GM12878 (cell line): ENCODE measurements around the gene TTLL6.

Experiments
- BCL3 ChIP-seq: IDR thresholded peaks from 2 replicates; pipeline ENCODE4 v1.6.1; 2011; ENCODE audit warnings: borderline replicate concordance, low read depth, mild to moderate bottlenecking, moderate library complexity, low read length; ENCODE audit not compliant: insufficient read depth, poor library complexity, severe bottlenecking
- CTCF ChIP-seq, 3 experiments: IDR thresholded peaks in 2 of 3; conservative IDR thresholded peaks in 1 of 3; 2 replicates each; pipeline ENCODE4 v1.5.1; 2011; ENCODE audit warnings: low read depth in 3 of 3, low read length in 3 of 3, mild to moderate bottlenecking in 3 of 3, control low read depth in 2 of 3, moderate library complexity in 2 of 3, inconsistent platforms in 1 of 3, mixed read lengths in 1 of 3; ENCODE audit not compliant: control insufficient read depth in 2 of 3, insufficient read depth in 1 of 3; ENCODE audit errors: extremely low read depth in 1 of 3
- MXI1 ChIP-seq: fragments of 150-350 bp; IDR thresholded peaks from 2 replicates; pipeline ENCODE4 v1.6.1; 2011; ENCODE audit warnings: low read depth, mild to moderate bottlenecking, inconsistent platforms, low read length, improper control_type of control experiment
- POLR2A ChIP-seq: IDR thresholded peaks from 2 replicates; pipeline ENCODE4 v1.6.1; 2011; ENCODE audit warnings: low read depth, mild to moderate bottlenecking, low read length
- REST ChIP-seq: IDR thresholded peaks from 2 replicates; pipeline ENCODE4 v1.6.1; 2012; ENCODE audit warnings: mild to moderate bottlenecking, low read depth, low read length

- no peak for TF ChIP-seq REST
- no peak for TF ChIP-seq POLR2A
- TF ChIP-seq BCL3 = no peak
- TF ChIP-seq MXI1 = no peak
- TF ChIP-seq CTCF (IDR thresholded peaks at IDR 0.05 in 2 of 3, conservative IDR thresholded peaks at IDR 0.05 in 1 of 3; ENCODE audit: control insufficient read depth in 2 of 3, extremely low read depth in 1 of 3, insufficient read depth in 1 of 3, low read depth in 3 of 3, low read length in 3 of 3) = no peak
These were observed 78.1 kb downstream of the TTLL6 start for GRCh38 chr17:48738803-48739526.
